Fibroblast of lung (primary cell): Measurements from ENCODE around the gene UPF1. TPM values are rescaled to one million over a fixed set of nuclear protein-coding genes. Genes with fewer than 3 reads are reported as not detected.
"Not testable (repeated sequence)": the region's sequence is repeated elsewhere in the genome, so short reads cannot be mapped to it uniquely, and the experiment has no call there.

Experiments used
- DNase-seq, 2 donors: peaks; one replicate each; pipeline versions ENCODE4 v3.0.0 to v3.0.0-alpha.2; 2010; ENCODE audit warnings: low read depth in 2 of 2
- H2AFZ ChIP-seq: 2 replicates; pipeline ENCODE4 v1.5.1; 2012; ENCODE audit warnings: low read length, control low read depth, inconsistent platforms
- H3K27ac ChIP-seq: 2 replicates; pipeline ENCODE4 v1.5.1; 2011; ENCODE audit warnings: low read length, control low read depth; ENCODE audit not compliant: insufficient read depth
- H3K27me3 ChIP-seq: 2 replicates; pipeline ENCODE4 v1.5.1; 2011; ENCODE audit warnings: mild to moderate bottlenecking, low read length; ENCODE audit not compliant: control insufficient read depth, insufficient read depth
- H3K36me3 ChIP-seq: 2 replicates; pipeline ENCODE4 v1.5.1; 2011; ENCODE audit warnings: low read length; ENCODE audit not compliant: control insufficient read depth, insufficient read depth
- H3K4me1 ChIP-seq: 2 replicates; pipeline ENCODE4 v1.5.1; 2011; ENCODE audit warnings: low read length; ENCODE audit not compliant: control insufficient read depth, insufficient read depth; ENCODE audit errors: extremely low read depth
- H3K4me2 ChIP-seq: 2 replicates; pipeline ENCODE4 v1.5.1; 2011; ENCODE audit warnings: low read length, control low read depth; ENCODE audit not compliant: insufficient read depth; ENCODE audit errors: extremely low read depth
- H3K4me3 ChIP-seq, 4 experiments: fragments of 200-600 bp in 1 of 4; sonication (generic) in 1 of 4; replicated peaks in 1 of 4; 2 replicates each; pipeline ENCODE4 v1.5.1; 2011 to 2016; ENCODE audit warnings: low read length in 4 of 4, low read depth in 3 of 4, mild to moderate bottlenecking in 3 of 4, control low read depth in 2 of 4, inconsistent platforms in 1 of 4, mixed read lengths in 1 of 4; ENCODE audit not compliant: insufficient read depth in 1 of 4; ENCODE audit errors: control extremely low read depth in 1 of 4
- H3K79me2 ChIP-seq: 2 replicates; pipeline ENCODE4 v1.5.1; 2012; ENCODE audit warnings: mild to moderate bottlenecking, low read length, inconsistent platforms; ENCODE audit not compliant: control insufficient read depth, insufficient read depth
- H3K9ac ChIP-seq: 2 replicates; pipeline ENCODE4 v1.5.1; 2011; ENCODE audit warnings: mild to moderate bottlenecking, low read length, control low read depth; ENCODE audit not compliant: insufficient read depth
- H3K9me3 ChIP-seq: 2 replicates; pipeline ENCODE4 v1.5.1; 2012; ENCODE audit warnings: low read depth, low read length; ENCODE audit not compliant: control insufficient read depth, insufficient read depth
- H4K20me1 ChIP-seq: 2 replicates; pipeline ENCODE4 v1.5.1; 2011; ENCODE audit warnings: low read length; ENCODE audit not compliant: control insufficient read depth, insufficient read depth; ENCODE audit errors: extremely low read depth
- EZH2 ChIP-seq: IDR thresholded peaks from 2 replicates; pipeline ENCODE4 v1.5.1; 2012; ENCODE audit warnings: low read length, control low read depth, mild to moderate bottlenecking; ENCODE audit errors: missing control alignments
- polyA plus RNA-seq, 2 donors: library from polyadenylated mRNA; depleted of rRNA in 1 of 2; stranded (reverse) in 1 of 2; unstranded in 1 of 2; fragments of >200 nt; gene quantifications; 2 replicates each; pipeline ENCODE4 v1.2.1, GENCODE V29; 2011 to 2012; ENCODE audit warnings: missing spikeins in 1 of 2
- total RNA-seq: library from RNA; depleted of rRNA; stranded (reverse); fragments of >200 nt; gene quantifications from 2 replicates; pipeline ENCODE4 v1.2.1, GENCODE V29; 2014
- TF ChIP-seq, protein P1 (sequence below), 2 donors: IDR thresholded peaks in 1 of 2; conservative IDR thresholded peaks in 1 of 2; 1 replicate in 1 of 2; 2 replicates in 1 of 2; pipeline ENCODE4 v1.5.1; 2011 to 2012; ENCODE audit warnings: low read length in 2 of 2, control low read depth in 1 of 2, inconsistent platforms in 1 of 2, low read depth in 1 of 2, mild to moderate bottlenecking in 1 of 2

The UPF1 gene
- total and polyA plus RNA-seq, 2 donors (not counting 1 experiment from before 2014, with no cell fraction given): 20.5 to 57.1 TPM

DNA sequence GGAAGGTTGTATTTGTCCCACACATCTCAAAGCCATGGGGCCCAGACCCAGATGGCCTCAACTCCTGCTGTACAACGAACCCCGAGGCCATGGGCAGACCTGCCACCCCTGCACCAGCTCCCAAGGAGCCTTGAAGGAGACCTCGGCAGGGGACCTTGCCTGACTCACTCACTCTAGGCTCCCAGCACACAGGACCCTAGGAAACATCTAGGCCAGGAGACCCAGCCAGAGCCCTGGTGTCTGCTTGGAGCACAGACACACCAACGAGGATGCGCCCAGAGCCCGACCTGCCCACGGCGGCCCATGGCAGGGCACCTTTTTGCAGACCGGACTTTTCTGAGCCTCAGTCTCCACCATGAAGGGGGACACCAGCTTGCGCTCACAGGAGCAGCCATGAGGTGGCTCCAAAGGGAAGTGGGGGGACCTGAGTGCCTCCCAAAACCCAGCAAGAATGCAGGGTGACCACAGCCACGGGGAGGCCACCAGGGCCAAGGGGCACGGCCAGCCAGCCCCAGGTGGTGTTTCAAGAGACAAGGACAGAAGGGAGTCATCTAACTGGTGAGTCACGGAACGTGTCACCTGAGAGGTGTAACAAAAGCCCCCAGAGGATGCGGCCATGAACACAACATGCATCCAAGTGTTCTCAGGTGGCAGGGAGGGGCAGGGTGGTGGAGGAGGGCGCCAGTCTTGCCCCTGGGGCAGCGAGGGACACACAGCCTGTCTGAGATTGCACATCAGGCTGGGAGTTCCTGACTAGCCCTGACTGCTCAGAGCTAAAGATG is 69.1 kb downstream of the UPF1 start:
- Histone ChIP-seq H4K20me1 (no peaks in the 10 kb centered on the region), H3K4me2 (no peak overlapping the region), H3K4me1 (peaks cover 2% of the 10 kb centered on the region), H3K27me3 (peaks cover 4% of the 10 kb centered on the region), H3K4me3 (no peak overlapping the region), H3K27ac (no peak overlapping the region), H3K79me2 (no peaks in the 10 kb centered on the region), H3K36me3 (peaks cover 20% of the 10 kb centered on the region), H3K9ac (no peak overlapping the region), H2AFZ (no peak overlapping the region), H3K9me3 (no peaks in the 10 kb centered on the region)
- no peak for DNase-seq
- TF ChIP-seq, protein P1, sequence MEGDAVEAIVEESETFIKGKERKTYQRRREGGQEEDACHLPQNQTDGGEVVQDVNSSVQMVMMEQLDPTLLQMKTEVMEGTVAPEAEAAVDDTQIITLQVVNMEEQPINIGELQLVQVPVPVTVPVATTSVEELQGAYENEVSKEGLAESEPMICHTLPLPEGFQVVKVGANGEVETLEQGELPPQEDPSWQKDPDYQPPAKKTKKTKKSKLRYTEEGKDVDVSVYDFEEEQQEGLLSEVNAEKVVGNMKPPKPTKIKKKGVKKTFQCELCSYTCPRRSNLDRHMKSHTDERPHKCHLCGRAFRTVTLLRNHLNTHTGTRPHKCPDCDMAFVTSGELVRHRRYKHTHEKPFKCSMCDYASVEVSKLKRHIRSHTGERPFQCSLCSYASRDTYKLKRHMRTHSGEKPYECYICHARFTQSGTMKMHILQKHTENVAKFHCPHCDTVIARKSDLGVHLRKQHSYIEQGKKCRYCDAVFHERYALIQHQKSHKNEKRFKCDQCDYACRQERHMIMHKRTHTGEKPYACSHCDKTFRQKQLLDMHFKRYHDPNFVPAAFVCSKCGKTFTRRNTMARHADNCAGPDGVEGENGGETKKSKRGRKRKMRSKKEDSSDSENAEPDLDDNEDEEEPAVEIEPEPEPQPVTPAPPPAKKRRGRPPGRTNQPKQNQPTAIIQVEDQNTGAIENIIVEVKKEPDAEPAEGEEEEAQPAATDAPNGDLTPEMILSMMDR (conservative IDR thresholded peaks at IDR 0.05 in 1 of 2, IDR thresholded peaks at IDR 0.05 in 1 of 2; ENCODE audit: low read depth in 1 of 2, low read length in 2 of 2): no peak
- no peak for TF ChIP-seq EZH2

DNA sequence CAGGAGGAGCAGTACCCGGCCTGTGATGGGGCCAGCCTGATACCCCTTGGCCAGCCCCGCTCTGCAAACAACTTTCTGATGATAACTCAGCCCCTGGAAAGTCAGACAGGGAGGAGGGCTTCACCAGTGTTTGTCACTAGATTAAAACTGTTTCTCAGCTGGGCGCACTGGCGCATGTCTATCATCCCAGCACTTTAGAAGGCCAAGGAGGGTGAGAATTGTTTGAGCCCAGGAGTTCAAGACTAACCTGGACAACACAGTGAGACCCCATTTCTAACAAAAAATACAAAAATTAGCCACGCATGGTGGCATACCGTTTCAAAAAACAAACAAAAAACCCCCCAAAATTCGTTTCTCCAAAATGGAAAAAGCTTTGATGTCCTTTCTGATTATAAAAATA is 69.7 kb downstream of the UPF1 start:
- Histone ChIP-seq H3K27me3 (peaks cover 4% of the 10 kb centered on the region), H3K27ac (no peak overlapping the region), H3K36me3 (peaks cover 22% of the 10 kb centered on the region), H3K4me3 (no peak overlapping the region), H4K20me1 (no peaks in the 10 kb centered on the region), H3K9ac (no peak overlapping the region), H3K9me3 (no peaks in the 10 kb centered on the region), H3K79me2 (no peaks in the 10 kb centered on the region), H3K4me1 (peaks cover 2% of the 10 kb centered on the region), H2AFZ (no peak overlapping the region), H3K4me2 (no peak overlapping the region)
- DNase-seq: no peak
- TF ChIP-seq, protein P1 (conservative IDR thresholded peaks at IDR 0.05 in 1 of 2, IDR thresholded peaks at IDR 0.05 in 1 of 2; ENCODE audit: low read depth in 1 of 2, low read length in 2 of 2): no peak
- no peak for TF ChIP-seq EZH2

DNA sequence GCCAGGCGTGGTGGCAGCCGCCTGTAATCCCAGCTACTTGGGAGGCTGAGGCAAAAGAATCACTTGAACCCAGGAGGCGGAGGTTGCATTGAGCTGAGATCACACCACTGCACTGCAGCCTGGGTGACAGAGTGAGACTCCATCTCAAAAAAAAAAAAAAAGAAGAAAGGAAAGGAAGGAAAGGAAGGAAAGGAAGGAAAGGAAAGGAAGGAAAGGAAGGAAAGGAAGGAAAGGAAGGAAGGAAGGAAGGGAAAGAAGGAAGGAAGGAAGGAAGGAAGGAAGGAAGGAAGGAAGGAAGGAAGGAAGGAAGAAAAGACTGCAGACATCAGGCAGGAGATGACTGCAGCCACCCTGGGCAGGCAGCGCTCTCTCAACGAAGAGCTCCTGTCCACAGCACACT is 70.8 kb downstream of the UPF1 start:
- H3K36me3 ChIP-seq: peaks cover 31% of the 10 kb centered on the region

More for the DNA sequence above, 70.8 kb downstream of the UPF1 start:
- not testable (repeated sequence) for H3K4me2 ChIP-seq, DNase-seq, H3K4me1 ChIP-seq, H3K27me3 ChIP-seq, H3K27ac ChIP-seq, H3K9ac ChIP-seq, H4K20me1 ChIP-seq, H3K79me2 ChIP-seq, H2AFZ ChIP-seq, H3K4me3 ChIP-seq, H3K9me3 ChIP-seq
